HG03565 (cell line): ENCODE data around the gene ZNF800.
A peak's percentile ranks its signal among the peaks of the same experiment; 100 is the strongest.

Experiments
- ATAC-seq: cut with Tn5 transposase; IDR thresholded peaks from one replicate; pipeline ENCODE4 v1.9.1; 2021; ENCODE audit warnings: mild to moderate bottlenecking, moderate library complexity; ENCODE audit not compliant: unreplicated experiment

Gene ZNF800

DNA sequence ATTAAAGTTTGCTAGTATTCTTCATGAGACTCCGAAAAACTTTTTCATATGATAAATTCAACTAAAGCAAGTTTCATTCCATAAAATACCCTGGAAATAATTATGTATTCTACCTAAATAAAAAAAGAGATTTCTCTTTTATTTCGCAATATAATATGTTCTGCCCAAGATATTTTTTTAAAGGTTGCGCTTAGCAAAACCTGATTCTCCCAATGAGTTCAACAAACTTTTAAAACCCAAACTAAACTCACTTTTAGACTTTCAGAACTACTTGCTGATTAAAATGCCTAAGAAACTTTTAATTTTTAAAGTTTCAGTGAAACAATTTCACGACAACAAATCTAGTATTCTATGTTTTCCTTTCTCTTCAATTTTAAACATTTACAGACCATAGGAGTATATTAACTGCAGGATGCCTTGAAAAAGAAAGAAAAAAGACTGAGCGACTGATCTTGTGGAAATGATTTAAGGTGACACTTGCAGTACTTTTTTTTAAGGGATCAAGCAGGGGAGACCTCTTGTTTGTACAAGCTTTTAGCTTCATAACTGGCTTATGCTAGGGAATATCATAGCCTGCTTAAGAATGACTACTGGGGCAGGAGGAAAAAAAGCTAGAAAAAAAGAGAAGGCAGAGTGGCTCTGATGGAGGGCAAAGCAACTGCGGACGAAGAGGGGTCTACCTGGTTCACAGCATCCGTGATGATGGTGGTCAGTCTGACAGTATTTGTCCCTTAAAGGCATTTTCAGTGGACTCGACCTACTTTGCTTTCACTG, 1.5 kb downstream of the ZNF800 start:
- ATAC-seq = no peak

DNA sequence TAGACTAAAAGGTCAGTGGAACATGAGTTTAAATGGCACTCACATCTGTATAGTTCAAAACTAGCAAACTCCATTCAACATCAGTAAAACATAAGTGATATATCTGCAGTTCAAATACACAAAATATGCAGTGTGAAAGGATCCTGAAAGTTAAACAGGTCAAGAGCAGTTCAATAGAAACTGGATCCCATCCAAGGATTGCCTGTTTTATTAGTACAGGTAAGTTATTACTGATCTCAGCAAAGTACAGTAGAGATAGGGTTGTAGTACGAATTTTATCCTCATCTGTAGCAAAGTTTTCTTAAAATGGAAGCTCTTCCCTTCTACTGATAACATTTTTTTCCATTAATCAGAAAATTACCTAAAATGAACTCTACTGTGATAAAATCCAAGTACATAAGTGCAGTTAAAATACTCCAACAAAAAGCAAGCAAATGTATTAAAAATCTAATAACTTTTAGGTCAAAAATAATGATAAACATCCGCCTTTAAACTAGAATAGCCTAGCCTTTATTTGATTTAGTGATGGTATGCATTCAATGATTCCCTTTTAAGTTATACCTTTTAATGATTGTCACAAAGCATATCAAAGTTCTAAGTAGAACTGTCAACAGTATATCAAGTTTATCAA, 2.2 kb downstream of the ZNF800 start:
- no peak for ATAC-seq

DNA sequence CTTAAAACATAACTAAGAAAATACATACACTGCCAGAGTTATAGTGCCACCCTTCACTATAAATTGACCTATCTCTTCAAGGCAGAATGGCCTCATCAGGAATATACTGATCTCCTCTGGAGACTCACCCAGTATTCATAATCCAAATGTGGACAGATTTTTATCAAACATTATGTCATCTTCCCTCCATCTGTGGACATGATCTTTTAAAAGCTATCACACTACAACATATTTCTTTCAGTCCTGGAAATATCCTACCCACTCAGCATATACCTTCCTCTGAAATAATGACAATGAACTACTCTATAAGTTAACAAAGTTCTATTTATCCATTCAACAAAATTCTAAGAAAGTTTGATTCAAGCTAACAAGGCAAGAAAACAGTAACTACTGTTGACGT, 3.2 kb downstream of the ZNF800 start:
- no peak for ATAC-seq

DNA sequence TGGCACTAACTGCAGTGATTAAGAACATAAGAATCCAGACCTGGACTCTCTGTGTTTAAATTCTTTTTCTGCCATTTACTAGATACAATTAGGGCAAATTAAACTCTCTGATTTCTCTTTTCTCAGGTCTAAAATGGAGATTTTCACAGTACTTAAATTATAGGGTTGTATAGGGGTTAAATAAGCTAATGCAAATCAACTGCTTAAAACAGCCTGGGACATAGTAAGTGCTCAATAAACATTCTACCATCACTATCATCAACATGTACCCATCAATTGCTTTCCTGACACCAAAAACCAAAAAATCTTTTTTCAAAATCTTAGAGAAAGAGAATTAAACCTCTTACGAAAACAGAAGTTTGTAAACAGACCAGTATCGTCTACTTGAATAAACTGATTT, 4.5 kb downstream of the ZNF800 start:
- no peak for ATAC-seq

DNA sequence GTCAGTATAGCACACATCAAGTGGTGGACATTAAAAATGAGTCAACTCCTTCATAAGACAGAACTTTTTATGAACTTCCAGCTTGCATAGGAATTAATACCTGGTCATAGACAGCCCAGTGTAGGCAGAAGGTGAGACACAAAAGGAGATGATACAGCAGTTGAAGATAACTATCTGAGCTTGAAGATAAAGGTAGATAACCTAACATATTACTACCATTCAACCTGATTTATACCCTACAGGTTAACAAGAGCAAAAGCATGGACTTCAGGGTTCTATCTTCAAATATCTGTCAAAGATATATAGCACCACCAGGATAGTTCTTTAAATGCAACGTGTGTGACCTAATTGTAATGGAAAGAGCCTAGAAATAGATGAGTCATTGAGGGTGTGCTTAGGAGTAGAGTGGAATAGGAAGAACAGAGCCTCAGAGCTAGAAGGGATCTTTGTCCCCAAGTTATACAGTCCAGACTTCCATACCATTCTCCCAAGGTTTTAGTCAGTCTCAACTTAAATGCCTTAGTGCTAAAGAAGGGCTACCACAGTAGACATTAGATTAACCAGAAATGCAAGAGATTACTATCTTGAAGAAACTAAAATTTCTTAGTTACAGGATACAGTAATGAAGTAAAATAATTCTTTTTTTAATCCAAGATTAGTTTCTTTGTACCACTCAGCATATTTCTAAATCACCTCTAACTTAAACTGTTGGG, 9.2 kb downstream of the ZNF800 start:
- no peak for ATAC-seq

DNA sequence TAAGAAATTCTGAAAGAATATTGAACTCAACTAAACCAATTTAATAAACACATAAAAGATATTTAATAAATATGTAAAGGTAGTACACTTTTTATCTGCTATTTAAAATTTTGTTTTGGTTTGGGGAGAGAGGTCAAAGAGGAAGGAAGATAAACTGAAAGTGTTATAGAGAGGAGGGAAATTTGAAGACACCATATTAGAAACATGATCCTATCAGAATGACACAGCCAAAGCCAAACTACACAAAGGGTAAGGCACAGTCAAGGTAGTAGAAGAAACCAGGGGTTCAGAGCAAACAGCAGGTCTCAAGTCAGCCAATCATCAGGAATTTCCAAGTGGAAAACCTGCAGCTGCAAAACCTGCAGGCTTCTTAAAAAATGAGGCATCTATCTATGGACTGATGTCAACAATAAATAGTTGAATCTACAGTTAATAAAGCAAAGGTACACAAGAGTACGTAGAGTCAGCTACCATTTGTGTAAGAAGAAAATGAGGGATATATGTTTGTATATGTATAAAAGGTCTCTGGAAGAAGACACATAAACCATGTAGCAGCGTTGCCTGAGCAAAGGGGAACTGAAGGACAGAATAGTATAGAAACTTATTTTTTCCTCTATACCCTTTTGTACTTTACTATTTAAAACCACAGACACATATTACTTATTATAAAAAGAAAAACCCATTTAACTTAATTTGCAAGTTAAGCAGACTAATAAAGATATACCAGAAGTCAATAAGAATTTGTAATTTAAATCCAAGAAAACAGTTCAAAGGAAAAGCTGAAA, 10.0 kb downstream of the ZNF800 start:
- no peak for ATAC-seq

DNA sequence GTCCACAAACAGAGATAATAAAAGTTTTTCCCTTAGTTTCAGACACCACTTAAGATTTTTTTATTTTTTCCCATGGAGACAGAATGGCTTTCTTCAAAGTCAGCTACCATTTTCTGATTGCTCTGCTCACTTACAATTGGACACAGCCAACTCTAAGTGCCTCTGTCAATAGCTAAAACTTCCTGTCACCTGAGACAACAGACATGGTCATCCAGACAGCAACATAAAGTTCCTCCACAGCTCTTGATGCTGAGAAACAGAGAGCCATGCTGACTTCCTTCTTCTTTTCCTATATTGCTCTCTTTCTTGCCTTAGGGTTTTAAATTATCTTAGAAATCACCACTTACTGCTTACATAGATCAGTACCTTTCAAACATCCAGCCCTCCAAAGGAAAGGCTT, 12.0 kb downstream of the ZNF800 start:
- no peak for ATAC-seq

DNA sequence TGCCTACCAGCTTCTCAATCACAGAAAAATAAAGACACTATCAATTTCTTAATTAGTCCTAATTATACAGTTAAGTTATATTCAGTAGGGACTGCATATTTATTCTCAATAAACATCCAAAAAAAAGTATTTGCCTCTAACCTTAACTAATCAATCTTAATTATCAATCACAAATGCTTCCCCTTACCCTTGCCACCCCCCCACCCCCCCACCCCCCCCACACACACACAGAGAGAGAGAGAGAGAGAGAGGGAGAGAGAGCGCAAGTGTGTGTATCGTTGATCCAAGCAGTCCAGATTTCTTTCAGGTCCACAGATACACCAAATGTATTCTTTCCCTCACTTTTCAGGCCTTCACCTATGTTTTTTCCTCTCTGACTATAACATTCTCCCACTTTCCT, 12.9 kb downstream of the ZNF800 start:
- no peak for ATAC-seq

DNA sequence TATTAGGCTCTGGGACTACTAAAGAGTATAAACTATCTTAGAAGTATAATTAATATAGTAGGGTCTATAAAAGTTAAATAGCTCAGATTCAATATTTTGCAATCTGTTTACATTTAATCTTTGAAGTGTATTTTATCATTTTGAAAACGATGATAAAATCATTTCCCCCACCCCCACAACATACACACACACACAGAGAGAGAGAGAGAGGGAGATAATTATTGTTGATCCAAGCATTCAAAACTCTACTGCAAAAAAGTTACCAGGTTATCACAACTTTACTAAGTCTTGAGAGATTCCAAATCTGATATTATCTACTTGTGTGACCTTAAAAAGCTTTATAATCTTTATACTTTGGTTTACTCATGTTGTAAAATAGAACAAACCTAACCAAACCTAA, 14.0 kb downstream of the ZNF800 start:
- ATAC-seq = no peak

DNA sequence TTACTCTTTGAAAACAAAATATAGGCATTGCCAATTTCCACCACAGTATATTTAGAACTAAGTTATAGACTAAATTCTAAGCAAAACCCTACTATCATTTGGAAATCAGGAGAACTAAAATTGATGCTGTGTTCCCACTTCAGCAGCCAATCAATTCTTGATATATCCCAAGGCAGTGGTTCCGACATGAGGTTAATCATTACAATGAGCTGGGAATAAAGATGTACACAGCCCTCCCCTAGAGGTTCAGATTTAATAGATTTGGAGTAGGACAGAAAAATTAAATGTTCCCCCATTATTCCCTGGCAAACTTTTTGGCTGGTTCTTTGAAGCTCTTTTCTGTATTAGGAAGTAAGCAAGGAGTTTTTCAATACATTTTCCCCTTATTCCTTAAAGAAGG, 15.1 kb downstream of the ZNF800 start:
- no peak for ATAC-seq

DNA sequence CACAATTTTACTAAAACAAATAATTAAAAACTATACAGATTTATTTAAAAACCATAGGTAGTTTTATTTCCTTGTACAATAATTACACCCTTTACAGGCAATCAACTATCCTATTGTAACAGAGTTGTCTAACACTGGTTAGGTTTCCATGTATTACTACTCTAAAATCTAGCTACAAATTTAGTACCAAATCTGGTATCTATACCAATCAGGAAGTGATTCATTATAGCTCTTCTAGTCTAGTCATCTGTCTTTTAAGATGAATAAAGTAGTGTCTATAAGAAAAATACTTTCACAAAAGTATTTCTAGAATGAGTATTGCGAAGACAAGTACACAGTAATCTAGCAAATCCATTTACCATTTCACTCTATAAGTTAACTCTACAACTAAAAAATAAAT, 16.9 kb downstream of the ZNF800 start:
- peak; percentile 62 for ATAC-seq

DNA sequence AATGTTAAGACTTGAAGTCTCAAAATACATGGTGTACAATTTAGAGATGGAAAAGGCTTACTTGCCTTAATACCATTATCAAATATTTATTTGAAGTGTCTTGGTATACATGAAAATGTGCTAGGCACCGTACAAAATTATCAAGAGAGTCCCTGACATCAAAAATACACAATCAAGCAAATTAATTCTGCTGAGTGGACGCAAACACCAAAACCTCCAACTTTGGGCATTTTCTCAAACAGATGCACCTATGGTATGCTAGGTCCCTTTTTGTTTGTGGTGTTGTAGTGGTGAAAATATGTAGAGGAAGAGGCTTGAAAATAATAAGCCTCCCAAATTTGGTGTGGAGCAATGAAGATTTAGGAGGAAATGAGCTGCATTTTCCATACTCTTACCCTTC, 24.8 kb downstream of the ZNF800 start:
- ATAC-seq = no peak

DNA sequence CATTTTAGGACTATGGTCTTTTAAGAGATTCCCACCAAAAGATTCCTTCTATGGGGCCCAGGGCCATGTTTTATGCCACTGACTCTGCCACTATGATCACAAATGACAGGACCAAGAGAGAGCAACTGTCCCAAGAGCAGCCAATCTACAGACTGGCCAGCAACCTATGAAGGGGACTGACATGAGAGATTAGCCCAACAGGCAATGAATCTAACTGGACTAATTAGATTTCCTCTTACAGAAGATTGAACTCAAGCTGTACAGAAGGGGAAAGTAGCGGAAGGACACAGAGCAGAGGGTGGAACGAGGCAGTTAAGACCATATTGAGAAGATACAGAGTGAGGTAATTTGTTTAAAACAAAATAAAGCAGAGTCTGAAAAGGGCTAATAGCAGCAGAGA, 25.8 kb downstream of the ZNF800 start:
- no peak for ATAC-seq

DNA sequence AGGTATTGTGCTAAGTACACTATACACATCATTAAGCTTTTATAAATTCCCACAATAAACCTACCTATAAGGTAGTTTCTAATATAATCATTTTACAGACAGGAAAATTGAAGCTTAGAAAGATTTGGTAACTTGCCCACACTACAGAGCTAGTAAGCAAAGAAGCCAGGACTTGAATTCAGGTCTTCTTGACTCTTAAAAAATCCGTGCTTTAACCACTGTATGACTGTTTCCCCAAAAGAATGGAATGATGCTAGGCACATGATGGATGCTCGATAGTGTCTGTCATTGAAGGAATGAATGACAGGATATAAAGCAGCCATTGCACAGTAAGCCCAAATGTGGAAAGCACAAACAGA, 26.6 kb downstream of the ZNF800 start:
- no peak for ATAC-seq

DNA sequence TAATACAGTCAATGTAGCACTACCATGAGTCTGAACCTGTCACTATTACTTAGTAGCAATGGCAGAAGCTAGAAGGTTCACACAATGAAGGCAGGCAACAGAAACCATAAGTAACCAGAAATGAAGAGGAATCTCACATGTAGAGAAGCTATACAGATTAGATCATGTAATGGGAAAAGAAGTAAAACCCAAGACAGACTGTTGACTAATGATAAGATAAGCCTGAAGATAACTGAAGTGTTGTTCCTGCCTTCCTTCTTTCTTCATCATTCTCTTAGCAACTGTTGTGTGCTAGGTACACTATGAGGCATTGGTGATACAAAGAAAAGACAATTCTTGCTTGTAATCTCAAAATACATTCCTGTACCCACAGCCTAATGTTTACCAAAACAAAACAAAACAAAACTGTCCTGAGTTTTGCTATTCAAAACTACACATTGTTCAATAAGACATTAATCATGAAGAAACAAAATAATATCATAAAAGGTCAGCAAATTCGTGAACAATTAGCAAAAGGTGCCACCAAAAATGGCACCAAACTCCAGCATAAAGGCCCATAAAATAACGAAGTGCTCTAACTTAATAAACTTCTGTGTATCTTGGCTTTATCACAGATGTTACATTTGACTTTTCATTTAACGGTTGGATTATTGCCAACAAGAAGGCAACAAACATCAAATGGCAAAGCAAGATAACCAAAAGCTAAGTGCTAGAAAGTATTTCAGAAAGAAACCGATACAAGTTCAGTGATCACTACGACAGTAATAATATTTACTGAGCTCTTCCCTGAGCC, 27.1 kb downstream of the ZNF800 start:
- no peak for ATAC-seq

DNA sequence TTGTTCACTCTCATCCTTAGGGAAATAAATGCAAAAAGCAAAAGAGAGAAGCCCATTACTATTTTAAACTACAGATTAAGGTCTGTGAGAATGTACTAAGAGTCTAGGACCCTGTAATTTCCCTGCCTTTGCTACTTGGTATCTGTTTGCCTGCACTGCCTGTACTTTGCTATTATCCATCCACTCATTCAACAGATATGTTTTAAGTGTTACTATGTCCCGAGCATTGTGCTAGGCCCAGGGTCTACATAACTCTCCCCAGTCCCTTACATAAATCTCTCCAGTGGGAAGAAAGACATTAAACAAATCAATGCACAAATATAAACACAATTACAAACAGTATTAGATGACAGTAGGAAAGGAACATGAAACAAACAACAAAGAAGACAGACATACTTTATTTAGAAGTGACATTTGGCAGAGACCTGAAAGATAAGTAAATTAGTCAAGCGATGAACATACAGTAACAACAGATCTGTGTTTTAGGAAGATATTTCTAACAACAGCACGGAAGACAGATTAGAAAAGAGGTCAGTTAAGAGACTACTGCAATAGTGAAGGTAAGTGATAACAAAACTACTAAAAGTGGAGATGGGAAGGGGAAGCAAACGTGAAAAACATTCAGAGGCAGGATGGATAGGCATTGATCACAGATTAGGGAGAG, 30.0 kb downstream of the ZNF800 start:
- ATAC-seq = no peak

DNA sequence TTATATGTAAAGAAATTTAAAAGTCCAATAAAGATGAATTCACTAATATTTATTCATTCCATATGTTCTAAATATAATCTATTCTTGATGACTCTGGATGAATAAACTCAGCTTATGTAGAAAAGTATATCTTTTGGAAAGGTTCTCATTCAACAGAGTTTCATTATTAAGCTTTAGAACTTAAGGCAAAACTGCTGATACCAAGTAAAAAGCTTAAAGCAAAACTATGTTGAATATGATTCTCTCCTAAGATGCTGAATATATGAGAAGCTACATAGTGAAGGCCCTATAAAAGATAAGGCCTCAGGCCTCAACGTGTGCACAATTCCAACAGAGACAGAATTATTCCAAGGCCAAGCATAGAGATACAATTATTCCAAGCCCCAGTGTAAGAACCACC, 30.8 kb downstream of the ZNF800 start:
- ATAC-seq = no peak

DNA sequence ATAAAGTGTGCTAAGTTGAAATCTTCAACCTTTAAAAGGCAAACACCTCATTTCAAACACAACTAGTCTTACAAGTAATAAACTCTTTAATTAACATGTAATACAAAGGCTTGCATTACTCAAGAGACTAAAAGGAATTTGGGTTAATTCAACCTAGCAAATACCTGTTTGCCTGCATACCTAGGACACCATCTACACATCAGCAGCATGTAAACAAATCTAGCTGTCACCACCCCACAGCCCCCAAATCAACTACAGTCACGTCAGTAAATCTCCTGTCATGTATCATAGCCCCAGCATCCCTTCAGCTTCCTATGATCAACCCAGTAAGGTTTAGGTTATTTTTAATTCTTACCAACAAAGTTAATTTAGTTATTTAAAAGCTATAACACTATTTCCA, 33.5 kb downstream of the ZNF800 start:
- no peak for ATAC-seq

DNA sequence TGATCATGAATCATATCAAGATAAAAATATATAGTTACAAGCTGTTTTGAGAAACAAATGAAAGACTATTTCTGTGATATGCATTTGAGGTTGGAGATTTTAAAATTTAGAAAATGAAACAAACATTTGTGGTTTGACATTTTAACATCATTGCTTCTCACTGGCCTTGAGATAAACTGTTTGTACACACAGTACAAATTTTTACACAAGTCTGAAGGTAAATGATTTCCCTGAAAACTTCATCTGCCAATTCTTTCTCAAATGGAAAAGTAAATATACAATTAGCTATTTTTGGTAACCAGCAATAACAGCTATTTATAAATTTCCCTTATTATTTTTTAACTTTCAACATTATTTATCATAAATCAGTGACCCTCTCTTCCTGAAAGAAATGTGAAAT, 38.6 kb downstream of the ZNF800 start:
- ATAC-seq = no peak

DNA sequence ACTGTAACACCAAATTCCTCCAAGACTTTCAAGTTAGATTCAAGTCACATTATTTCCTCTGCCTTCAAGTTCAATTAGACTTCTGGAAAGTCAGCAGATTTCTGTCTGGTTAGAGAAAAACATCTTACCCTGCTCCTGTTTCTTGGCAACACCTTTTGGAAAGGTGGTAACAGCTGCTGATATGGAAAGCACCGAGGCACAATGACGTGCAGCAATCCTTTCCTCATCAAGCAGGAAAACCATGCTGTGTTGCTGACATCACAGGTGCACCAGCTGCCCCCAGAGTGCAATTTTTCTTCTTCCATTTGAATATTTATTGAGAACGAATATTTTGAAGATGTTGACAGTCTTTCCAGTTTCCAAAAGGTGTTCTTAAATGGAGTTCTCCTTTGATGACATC, 41.9 kb downstream of the ZNF800 start:
- no peak for ATAC-seq
